HG03439 (cell line): Measurements from ENCODE around the gene ARHGEF17.
"Not testable (repeated sequence)": the region's sequence is repeated elsewhere in the genome, so short reads cannot be mapped to it uniquely, and the experiment has no call there.

ENCODE experiments used
- ATAC-seq: cut with Tn5 transposase; IDR thresholded peaks from one replicate; pipeline ENCODE4 v1.9.1; 2021; ENCODE audit warnings: mild to moderate bottlenecking, moderate library complexity; ENCODE audit not compliant: unreplicated experiment

The ARHGEF17 gene

GRCh38 chr11:73308003-73308960 lies at the start of gene ARHGEF17:
TSS of gene ARHGEF17 (plus strand) at chr11:73308276. CDS start at chr11:73308639, 363 bp downstream.
- ATAC-seq, result peak; percentile 27

GRCh38 chr11:73259406-73260126 lies 48.5 kb upstream of the ARHGEF17 start:
- ATAC-seq, result no peak

- ATAC-seq, result no peak
Observed at GRCh38 chr11:73260127-73260457, 48.0 kb upstream of the ARHGEF17 start.

- ATAC-seq, result no peak
Observed at GRCh38 chr11:73262851-73263495, 45.1 kb upstream of the ARHGEF17 start.

GRCh38 chr11:73263640-73264039 lies 44.4 kb upstream of the ARHGEF17 start:
- ATAC-seq, result no peak

GRCh38 chr11:73265278-73265810 lies 42.7 kb upstream of the ARHGEF17 start:
- ATAC-seq, result no peak

- no peak for ATAC-seq
Observed at GRCh38 chr11:73265853-73266645, 42.0 kb upstream of the ARHGEF17 start.

- no peak for ATAC-seq
Observed at GRCh38 chr11:73266646-73267020, 41.4 kb upstream of the ARHGEF17 start.

GRCh38 chr11:73267122-73267846 lies 40.8 kb upstream of the ARHGEF17 start:
- no peak for ATAC-seq

GRCh38 chr11:73267906-73268540 lies 40.1 kb upstream of the ARHGEF17 start:
- no peak for ATAC-seq

GRCh38 chr11:73268671-73269271 lies 39.3 kb upstream of the ARHGEF17 start:
- ATAC-seq, result no peak

- ATAC-seq, result no peak
Observed at GRCh38 chr11:73269459-73270015, 38.5 kb upstream of the ARHGEF17 start.

- no peak for ATAC-seq
Observed at GRCh38 chr11:73270016-73270854, 37.8 kb upstream of the ARHGEF17 start.

GRCh38 chr11:73270855-73271477 lies 37.1 kb upstream of the ARHGEF17 start:
- ATAC-seq, result no peak

GRCh38 chr11:73271478-73271865 lies 36.6 kb upstream of the ARHGEF17 start:
- not testable (repeated sequence) for ATAC-seq

- ATAC-seq, result no peak
Observed at GRCh38 chr11:73271936-73272679, 36.0 kb upstream of the ARHGEF17 start, which contains the start of gene P2RY6. TSS of gene P2RY6 (plus strand) at chr11:73272338. CDS start at chr11:73296519, 24,181 bp downstream.

GRCh38 chr11:73272680-73273038 lies 35.4 kb upstream of the ARHGEF17 start:
- ATAC-seq, result no peak
